CD4-positive, alpha-beta T cell (primary cell): ENCODE results near the gene KCNN3. TPM values are rescaled to one million over a fixed set of nuclear protein-coding genes. Genes with fewer than 3 reads are reported as not detected.
A peak's percentile ranks its signal among the peaks of the same experiment; 100 is the strongest.

Source experiments
- ATAC-seq: fragments of 200-7000 bp; cut with Tn5 transposase; one replicate; pipeline ENCODE4 v1.10.0; 2022; ENCODE audit warnings: mild to moderate bottlenecking; ENCODE audit not compliant: poor library complexity
- CTCF ChIA-PET: fragments of 350-600 bp; sonication (Branson Sonifier 250); formaldehyde crosslinking; loops from one replicate; lab custom pipeline; 2021; ENCODE audit warnings: antibody characterized with exemption, inconsistent platforms; lab: Charles Lee
- POLR2A ChIA-PET: fragments of 350-600 bp; sonication (Branson Sonifier 250); formaldehyde crosslinking; loops from one replicate; lab custom pipeline; 2021; ENCODE audit warnings: antibody characterized with exemption, inconsistent platforms; lab: Charles Lee
- DNase-seq, 14 experiments: peaks; one replicate each; pipeline ENCODE4 v3.0.0-alpha.2; 2013 to 2020; ENCODE audit warnings: mixed read lengths in 2 of 14
- H3K27ac ChIP-seq, 2 donors: one replicate each; pipeline versions ENCODE4 v1.5.1 to v1.7.0; 2013; ENCODE audit warnings: low read length in 2 of 2, low read depth in 1 of 2, mild to moderate bottlenecking in 1 of 2
- H3K27me3 ChIP-seq, 2 experiments: 1 replicate in 1 of 2; 2 replicates in 1 of 2; pipeline versions ENCODE4 v1.6.1 to v1.7.0; 2013; ENCODE audit warnings: low read length in 2 of 2, control low read depth in 1 of 2, mild to moderate bottlenecking in 1 of 2, moderate library complexity in 1 of 2; ENCODE audit not compliant: insufficient read depth in 2 of 2, control insufficient read depth in 1 of 2
- H3K36me3 ChIP-seq: one replicate; pipeline ENCODE4 v1.6.1; 2013; ENCODE audit warnings: low read length, control low read depth; ENCODE audit not compliant: insufficient read depth
- H3K4me1 ChIP-seq: one replicate; pipeline ENCODE4 v1.6.1; 2013; ENCODE audit warnings: low read length, control low read depth; ENCODE audit not compliant: insufficient read depth
- H3K4me3 ChIP-seq: one replicate; pipeline ENCODE4 v1.5.1; 2013; ENCODE audit warnings: mild to moderate bottlenecking, low read length, moderate library complexity
- H3K9me3 ChIP-seq, 2 experiments: 1 replicate in 1 of 2; 2 replicates in 1 of 2; pipeline versions ENCODE4 v1.6.1 to v1.7.0; 2013; ENCODE audit warnings: low read length in 2 of 2, mild to moderate bottlenecking in 2 of 2, control low read depth in 1 of 2, moderate library complexity in 1 of 2; ENCODE audit not compliant: control insufficient read depth in 1 of 2, insufficient read depth in 1 of 2
- H3K27ac Mint-ChIP-seq: one replicate; pipeline ENCODE4 v1.8.0; 2020; ENCODE audit warnings: mixed read lengths
- H3K27me3 Mint-ChIP-seq: one replicate; pipeline ENCODE4 v1.8.0; 2021; ENCODE audit warnings: mixed read lengths
- H3K36me3 Mint-ChIP-seq: one replicate; pipeline ENCODE4 v1.8.0; 2021; ENCODE audit warnings: low read depth, mixed read lengths
- H3K4me1 Mint-ChIP-seq: one replicate; pipeline ENCODE4 v1.8.0; 2021; ENCODE audit warnings: low read depth, mixed read lengths
- H3K4me3 Mint-ChIP-seq: one replicate; pipeline ENCODE4 v1.8.0; 2020; ENCODE audit warnings: mild to moderate bottlenecking, mixed read lengths
- H3K9me3 Mint-ChIP-seq: one replicate; pipeline ENCODE4 v1.8.0; 2020; ENCODE audit warnings: mixed read lengths
- CTCF ChIP-seq: fragments of 200-600 bp; IDR thresholded peaks from one replicate; pipeline ENCODE4 v1.8.0; 2022; ENCODE audit warnings: antibody characterized with exemption, mild to moderate bottlenecking
- intact Hi-C, 2 experiments: fragments of 100-400 bp; cut with DNase I in 1 of 2; cut with micrococcal nuclease in 1 of 2; formaldehyde crosslinking; loops; one replicate each; pipeline versions ENCODE4 v1.15.1 to v1.9.0; 2023 to 2025; cut with DNase I, micrococcal nuclease
- total RNA-seq, 174 experiments: library from RNA in 2 of 174; stranded (reverse) in 2 of 174; gene quantifications; one replicate each; pipeline ENCODE4 v1.2.3 and lab custom pipeline; 2021 to 2026

KCNN3 gene
- total RNA-seq, 2 experiments from 2014 or later = not detected

GRCh38 chr1:154764181-154764580 is 105.9 kb downstream of the KCNN3 start:
- Mint-ChIP-seq H3K27me3 (no peaks in the 10 kb centered on the region), H3K9me3 (no peaks in the 10 kb centered on the region), H3K4me3 (no peak overlapping the region), H3K36me3 (no peaks in the 10 kb centered on the region), H3K4me1 (peaks cover 11% of the 10 kb centered on the region), H3K27ac (no peak overlapping the region)
- H3K27ac ChIP-seq = no peak overlapping the region
- no peak for TF ChIP-seq CTCF
- ATAC-seq (no peak), DNase-seq (no peak)
- intact Hi-C loops = loop anchor here (2.0 to 5.0 kb wide), 3 partner anchors 25 to 282 kb away; no protein-coding TSS in a partner anchor
- H3K36me3 ChIP-seq = no peaks in the 10 kb centered on the region
- peaks cover 15% of the 10 kb centered on the region for H3K4me1 ChIP-seq
- ChIA-PET CTCF (no interaction called here), POLR2A (no interaction called here)
- H3K27me3 ChIP-seq = no peaks in the 10 kb centered on the region
- H3K9me3 ChIP-seq = no peaks in the 10 kb centered on the region
- no peak overlapping the region for H3K4me3 ChIP-seq

GRCh38 chr1:154760469-154760933 is 109.6 kb downstream of the KCNN3 start:
- Histone ChIP-seq H3K4me1 (peaks cover 21% of the 10 kb centered on the region), H3K27ac (no peak overlapping the region), H3K4me3 (peak overlapping the region; percentile 44), H3K27me3 (no peaks in the 10 kb centered on the region), H3K36me3 (no peaks in the 10 kb centered on the region), H3K9me3 (no peaks in the 10 kb centered on the region)
- Mint-ChIP-seq H3K4me3 (no peak overlapping the region), H3K4me1 (peaks cover 42% of the 10 kb centered on the region), H3K36me3 (no peaks in the 10 kb centered on the region), H3K9me3 (no peaks in the 10 kb centered on the region), H3K27me3 (no peaks in the 10 kb centered on the region), H3K27ac (no peak overlapping the region)
- TF ChIP-seq CTCF = peak; percentile 92
- intact Hi-C loops = loop anchor here (1.0 to 5.0 kb wide), 6 partner anchors 31 to 279 kb away; no protein-coding TSS in a partner anchor
- ChIA-PET POLR2A (interaction anchor here (0.7 to 2.1 kb wide), 7 partner anchors 11 to 201 kb away, joined by 3 to 7 read pairs (median 4); partner anchors contain the start of gene PMVK), CTCF (interaction anchor here (0.7 to 2.6 kb wide), 15 partner anchors 10 to 281 kb away, joined by 3 to 18 read pairs (median 3); no protein-coding TSS in a partner anchor)
- ATAC-seq (peak; percentile 88), DNase-seq (peak; percentile 70 to 92 (median 83))

- ATAC-seq (no peak), DNase-seq (no peak)
- no peak for TF ChIP-seq CTCF
- intact Hi-C loops = loop anchor here (1.0 to 5.0 kb wide), 6 partner anchors 32 to 278 kb away; no protein-coding TSS in a partner anchor
- Histone ChIP-seq H3K4me1 (peaks cover 21% of the 10 kb centered on the region), H3K27ac (no peak overlapping the region), H3K36me3 (no peaks in the 10 kb centered on the region), H3K9me3 (no peaks in the 10 kb centered on the region), H3K4me3 (no peak overlapping the region), H3K27me3 (no peaks in the 10 kb centered on the region)
- H3K36me3 Mint-ChIP-seq = no peaks in the 10 kb centered on the region
- CTCF ChIA-PET = interaction anchor here (0.9 to 2.6 kb wide), 10 partner anchors 9 to 200 kb away, joined by 3 to 18 read pairs (median 4); no protein-coding TSS in a partner anchor
- peak overlapping the region; percentile 30 for H3K27ac Mint-ChIP-seq
- H3K4me3 Mint-ChIP-seq = peak overlapping the region; percentile 78
- H3K27me3 Mint-ChIP-seq = no peaks in the 10 kb centered on the region
- peaks cover 47% of the 10 kb centered on the region for H3K4me1 Mint-ChIP-seq
- POLR2A ChIA-PET = interaction anchor here (1.1 to 2.1 kb wide), 4 partner anchors 12 to 32 kb away, joined by 3 to 7 read pairs (median 5); no protein-coding TSS in a partner anchor
- H3K9me3 Mint-ChIP-seq = no peaks in the 10 kb centered on the region
Observed at GRCh38 chr1:154759793-154760192, 110.3 kb downstream of the KCNN3 start.
